MM.1S (cell line): ENCODE results near the gene HSD11B2.

Experiments
- DNase-seq: peaks from one replicate; pipeline ENCODE4 v3.0.0-alpha.2; 2015
- H2AFZ ChIP-seq: fragments of 300-600 bp; sonication (generic); 2 replicates; pipeline ENCODE4 v1.6.0; 2016; ENCODE audit warnings: antibody characterized with exemption, low read length
- H3F3A ChIP-seq: fragments of 300-600 bp; sonication (generic); 2 replicates; pipeline ENCODE4 v1.6.1; 2016; ENCODE audit warnings: mild to moderate bottlenecking, antibody characterized with exemption, low read length, moderate library complexity, mixed read lengths; ENCODE audit not compliant: insufficient read depth
- H3K27ac ChIP-seq: fragments of 300-600 bp; sonication (generic); 2 replicates; pipeline ENCODE4 v1.5.1; 2016; ENCODE audit warnings: mild to moderate bottlenecking, low read length
- H3K27me3 ChIP-seq: fragments of 300-600 bp; sonication (generic); replicated peaks from 2 replicates; pipeline ENCODE4 v1.6.0; 2016; ENCODE audit warnings: low read length; ENCODE audit not compliant: insufficient read depth
- H3K36me3 ChIP-seq: fragments of 300-600 bp; sonication (generic); replicated peaks from 2 replicates; pipeline ENCODE4 v1.6.1; 2016; ENCODE audit warnings: mild to moderate bottlenecking, low read length, mixed read lengths; ENCODE audit not compliant: insufficient read depth
- H3K4me1 ChIP-seq: fragments of 300-600 bp; sonication (generic); 2 replicates; pipeline ENCODE4 v1.6.1; 2016; ENCODE audit warnings: low read length, mixed read lengths
- H3K4me2 ChIP-seq: fragments of 300-600 bp; sonication (generic); 2 replicates; pipeline ENCODE4 v1.6.0; 2016; ENCODE audit warnings: low read depth, low read length
- H3K4me3 ChIP-seq: fragments of 300-600 bp; sonication (generic); 2 replicates; pipeline ENCODE4 v1.5.1; 2016; ENCODE audit warnings: low read length, mixed read lengths
- H3K79me2 ChIP-seq: fragments of 300-600 bp; sonication (generic); 2 replicates; pipeline ENCODE4 v1.6.1; 2016; ENCODE audit warnings: mixed run types, low read length, mixed read lengths
- H3K9ac ChIP-seq: fragments of 300-600 bp; sonication (generic); 2 replicates; pipeline ENCODE4 v1.6.1; 2016; ENCODE audit warnings: low read length, mixed read lengths
- H3K9me2 ChIP-seq: fragments of 300-600 bp; sonication (generic); replicated peaks from 2 replicates; pipeline ENCODE4 v1.6.1; 2016; ENCODE audit warnings: mild to moderate bottlenecking, low read length, mixed read lengths; ENCODE audit not compliant: insufficient read depth
- H3K9me3 ChIP-seq: fragments of 300-600 bp; sonication (generic); replicated peaks from 2 replicates; pipeline ENCODE4 v1.6.1; 2016; ENCODE audit warnings: mild to moderate bottlenecking, low read length, mixed read lengths; ENCODE audit not compliant: insufficient read depth
- H4K20me1 ChIP-seq: fragments of 300-600 bp; sonication (generic); 2 replicates; pipeline ENCODE4 v1.6.1; 2016; ENCODE audit warnings: mild to moderate bottlenecking, low read length, moderate library complexity, mixed read lengths; ENCODE audit not compliant: insufficient read depth
- CTCF ChIP-seq: fragments of 300-600 bp; sonication (generic); IDR thresholded peaks from 2 replicates; pipeline ENCODE4 v1.5.1; 2016; ENCODE audit warnings: antibody characterized with exemption, low read length, mixed read lengths
- EZH2 ChIP-seq: fragments of 300-600 bp; sonication (generic); optimal IDR thresholded peaks from 2 replicates; pipeline ENCODE3; 2017; ENCODE audit warnings: low read depth, mild to moderate bottlenecking, antibody characterized with exemption, low read length, mixed read lengths
- EZH2phosphoT487 ChIP-seq: fragments of 300-600 bp; sonication (generic); IDR thresholded peaks from 2 replicates; pipeline ENCODE4 v1.6.1; 2018; ENCODE audit warnings: antibody characterized with exemption, low read length

The HSD11B2 gene

GRCh38 chr16:67460961-67461360, 30.0 kb downstream of the HSD11B2 start:
- Histone ChIP-seq H3K27ac (no peak overlapping the region), H3K9ac (no peak overlapping the region), H4K20me1 (peaks cover 12% of the 10 kb centered on the region), H3K4me3 (no peak overlapping the region), H2AFZ (no peak overlapping the region), H3K9me2 (no peaks in the 10 kb centered on the region), H3K4me2 (no peak overlapping the region), H3K4me1 (no peaks in the 10 kb centered on the region), H3F3A (no peaks in the 10 kb centered on the region; the same call in 1 of the 2 replicates), H3K79me2 (peaks cover 84% of the 10 kb centered on the region), H3K27me3 (no peaks in the 10 kb centered on the region), H3K9me3 (no peaks in the 10 kb centered on the region), H3K36me3 (no peaks in the 10 kb centered on the region)
- DNase-seq, result no peak
- no peak for TF ChIP-seq EZH2phosphoT487
- no peak for TF ChIP-seq EZH2
- no peak for TF ChIP-seq CTCF

- Histone ChIP-seq H3K79me2 (peaks cover 87% of the 10 kb centered on the region), H3K9me3 (no peaks in the 10 kb centered on the region), H3K9ac (no peak overlapping the region), H3F3A (no peaks in the 10 kb centered on the region; the same call in 1 of the 2 replicates), H3K9me2 (no peaks in the 10 kb centered on the region), H3K27ac (no peak overlapping the region), H3K4me1 (no peaks in the 10 kb centered on the region), H3K27me3 (no peaks in the 10 kb centered on the region), H3K4me2 (no peak overlapping the region), H3K4me3 (no peak overlapping the region), H3K36me3 (no peaks in the 10 kb centered on the region), H2AFZ (no peak overlapping the region), H4K20me1 (peaks cover 14% of the 10 kb centered on the region)
- TF ChIP-seq CTCF (no peak), EZH2phosphoT487 (no peak), EZH2 (no peak)
- no peak for DNase-seq
Observed at GRCh38 chr16:67461600-67462278, 30.8 kb downstream of the HSD11B2 start.

- H3K9me3 ChIP-seq, result no peaks in the 10 kb centered on the region
- DNase-seq, result no peak
- no peak overlapping the region for H3K9ac ChIP-seq
- no peak overlapping the region for H2AFZ ChIP-seq
- H3K36me3 ChIP-seq, result no peaks in the 10 kb centered on the region
- H3K27me3 ChIP-seq, result no peaks in the 10 kb centered on the region
- H3K9me2 ChIP-seq, result no peaks in the 10 kb centered on the region
- peaks cover 87% of the 10 kb centered on the region for H3K79me2 ChIP-seq
- H3F3A ChIP-seq, result no peaks in the 10 kb centered on the region
- no peak overlapping the region for H3K4me2 ChIP-seq
- H3K27ac ChIP-seq, result no peak overlapping the region
- H3K4me1 ChIP-seq, result no peaks in the 10 kb centered on the region
- H4K20me1 ChIP-seq, result peaks cover 14% of the 10 kb centered on the region
- H3K4me3 ChIP-seq, result no peak overlapping the region
- no peak for TF ChIP-seq EZH2
- no peak for TF ChIP-seq EZH2phosphoT487
- TF ChIP-seq CTCF, result no peak
Observed at GRCh38 chr16:67462279-67462655, 31.3 kb downstream of the HSD11B2 start.
